Stimulated activated CD4-positive, alpha-beta T cell treated with anti-CD3 and anti-CD28 coated beads, Interleukin-1b, Interleukin-23, amount 100 ng/mL, for 24 hours (primary cell): ENCODE results near the gene ASAH2.
"Not testable (repeated sequence)": the region's sequence is repeated elsewhere in the genome, so short reads cannot be mapped to it uniquely, and the experiment has no call there.

Experiments used
- DNase-seq, 4 experiments: peaks; one replicate each; pipeline ENCODE4 v3.0.0-alpha.2; 2020; ENCODE audit warnings: low read depth in 4 of 4, low spot score in 1 of 4

The ASAH2 gene

GRCh38 chr10:50260791-50261281 lies 9.5 kb upstream of the ASAH2 start:
- no peak for DNase-seq

GRCh38 chr10:50254479-50254878 lies 3.2 kb upstream of the ASAH2 start:
- no peak for DNase-seq

- no peak for DNase-seq
These were observed 1.0 kb downstream of the ASAH2 start for GRCh38 chr10:50250096-50250854.

GRCh38 chr10:50248598-50248997 lies 2.7 kb downstream of the ASAH2 start:
- no peak for DNase-seq

- no peak for DNase-seq
These were observed 3.3 kb downstream of the ASAH2 start for GRCh38 chr10:50248062-50248461.

- no peak for DNase-seq
These were observed 7.1 kb downstream of the ASAH2 start for GRCh38 chr10:50244201-50244600.

- DNase-seq, result no peak
These were observed 8.5 kb downstream of the ASAH2 start for GRCh38 chr10:50242777-50243176.

- DNase-seq, result not testable (repeated sequence)
These were observed 9.8 kb downstream of the ASAH2 start for GRCh38 chr10:50241478-50241877.

- no peak for DNase-seq
These were observed 16.8 kb downstream of the ASAH2 start for GRCh38 chr10:50234486-50234885.

GRCh38 chr10:50232261-50232639 lies 19.1 kb downstream of the ASAH2 start:
- no peak for DNase-seq

GRCh38 chr10:50231515-50232260 lies 19.6 kb downstream of the ASAH2 start:
- DNase-seq, result no peak

- DNase-seq, result no peak
These were observed 21.9 kb downstream of the ASAH2 start for GRCh38 chr10:50229460-50229859.

- DNase-seq, result no peak
These were observed 22.6 kb downstream of the ASAH2 start for GRCh38 chr10:50228672-50229071.

- no peak for DNase-seq
These were observed 24.7 kb downstream of the ASAH2 start for GRCh38 chr10:50226610-50227009.

- peak in 2 of 4 experiments; percentile 7 to 11 for DNase-seq
These were observed 26.9 kb downstream of the ASAH2 start for GRCh38 chr10:50224330-50224952.

GRCh38 chr10:50222199-50222598 lies 29.1 kb downstream of the ASAH2 start:
- no peak for DNase-seq

- DNase-seq, result no peak
These were observed 29.8 kb downstream of the ASAH2 start for GRCh38 chr10:50221470-50221869.

- DNase-seq, result no peak
These were observed 31.7 kb downstream of the ASAH2 start for GRCh38 chr10:50219646-50220045.

- no peak for DNase-seq
These were observed 32.1 kb downstream of the ASAH2 start for GRCh38 chr10:50219200-50219599.

- no peak for DNase-seq
These were observed 34.4 kb downstream of the ASAH2 start for GRCh38 chr10:50216894-50217293.

- DNase-seq, result no peak
These were observed 34.9 kb downstream of the ASAH2 start for GRCh38 chr10:50216418-50216817.

- DNase-seq, result no peak
These were observed 39.6 kb downstream of the ASAH2 start for GRCh38 chr10:50211670-50212069.
